GM12801 (cell line): Measurements from ENCODE around the gene MAP7D2.

Source experiments
- CTCF ChIP-seq: IDR thresholded peaks from one replicate; pipeline ENCODE4 v1.5.1; 2011; ENCODE audit warnings: control low read depth; ENCODE audit not compliant: insufficient read length; ENCODE audit errors: extremely low read depth

The MAP7D2 gene

GRCh38 chrX:20101934-20102581 is 14.6 kb downstream of the MAP7D2 start:
- TF ChIP-seq CTCF = no peak

- TF ChIP-seq CTCF = no peak
Observed at GRCh38 chrX:20091499-20091898, 25.2 kb downstream of the MAP7D2 start.

- TF ChIP-seq CTCF = no peak
Observed at GRCh38 chrX:20089845-20090244, 26.9 kb downstream of the MAP7D2 start.

GRCh38 chrX:20080277-20080676 is 36.4 kb downstream of the MAP7D2 start:
- no peak for TF ChIP-seq CTCF

GRCh38 chrX:20071511-20072079 is 45.1 kb downstream of the MAP7D2 start:
- no peak for TF ChIP-seq CTCF

- TF ChIP-seq CTCF = no peak
Observed at GRCh38 chrX:20067709-20068561, 48.8 kb downstream of the MAP7D2 start.

- TF ChIP-seq CTCF = no peak
Observed at GRCh38 chrX:20066968-20067708, 49.6 kb downstream of the MAP7D2 start.
